Neural cell (in vitro differentiated cells): Measurements from ENCODE around the gene USO1. TPM values are rescaled to one million over a fixed set of nuclear protein-coding genes. Genes with fewer than 3 reads are reported as not detected.

Experiments
- H2AFZ ChIP-seq: fragments of 200-600, 300-800 bp; sonication (generic), shearing (Covaris generic); 2 replicates; pipeline ENCODE4 v1.6.0; 2014; ENCODE audit warnings: low read depth, mild to moderate bottlenecking, antibody characterized with exemption, low read length, moderate library complexity
- H3F3A ChIP-seq: fragments of 200-600 bp; shearing (Covaris generic); 2 replicates; pipeline ENCODE4 v1.6.1; 2016; ENCODE audit warnings: mild to moderate bottlenecking, moderate library complexity, mixed read lengths, antibody characterized with exemption, low read length; ENCODE audit not compliant: insufficient read depth, poor library complexity, severe bottlenecking
- H3K27ac ChIP-seq: fragments of 200-600, 300-800 bp; sonication (generic), shearing (Covaris generic); 2 replicates; pipeline ENCODE4 v1.5.1; 2014; ENCODE audit warnings: mild to moderate bottlenecking, low read length, moderate library complexity
- H3K27me3 ChIP-seq: fragments of 300-800, 200-600 bp; sonication (generic), shearing (Covaris generic); 2 replicates; pipeline ENCODE4 v1.6.0; 2014; ENCODE audit warnings: mild to moderate bottlenecking, low read depth, low read length, moderate library complexity; ENCODE audit not compliant: insufficient read depth
- H3K36me3 ChIP-seq: fragments of 300-800, 200-600 bp; sonication (generic), shearing (Covaris generic); 2 replicates; pipeline ENCODE4 v1.5.1; 2014; ENCODE audit warnings: mild to moderate bottlenecking, antibody characterized with exemption, low read length, moderate library complexity; ENCODE audit not compliant: insufficient read depth
- H3K4me2 ChIP-seq: fragments of 300-800, 200-600 bp; sonication (generic), shearing (Covaris generic); 2 replicates; pipeline ENCODE4 v1.6.0; 2014; ENCODE audit warnings: mild to moderate bottlenecking, low read length
- H3K4me3 ChIP-seq: fragments of 300-800, 200-600 bp; sonication (generic), shearing (Covaris generic); 2 replicates; pipeline ENCODE4 v1.5.1; 2014; ENCODE audit warnings: mild to moderate bottlenecking, low read length, moderate library complexity
- H3K79me2 ChIP-seq: fragments of 200-600 bp; shearing (Covaris generic); replicated peaks from 2 replicates; pipeline ENCODE4 v1.6.0; 2014; ENCODE audit warnings: mild to moderate bottlenecking, low read length, moderate library complexity; ENCODE audit not compliant: insufficient read depth
- H3K9ac ChIP-seq: fragments of 300-800, 200-600 bp; sonication (generic), shearing (Covaris generic); 2 replicates; pipeline ENCODE4 v1.6.1; 2016; ENCODE audit warnings: mild to moderate bottlenecking, low read length, mixed read lengths
- H3K9me2 ChIP-seq: fragments of 200-600 bp; shearing (Covaris generic); 2 replicates; pipeline ENCODE4 v1.6.1; 2016; ENCODE audit warnings: mild to moderate bottlenecking, low read length, mixed read lengths; ENCODE audit not compliant: insufficient read depth
- H3K9me3 ChIP-seq: fragments of 200-600, 300-800 bp; sonication (generic), shearing (Covaris generic); 2 replicates; pipeline ENCODE4 v1.6.1; 2016; ENCODE audit warnings: mild to moderate bottlenecking, mixed run types, low read length, moderate library complexity, mixed read lengths
- H4K20me1 ChIP-seq: fragments of 200-600 bp; shearing (Covaris generic); 2 replicates; pipeline ENCODE4 v1.6.1; 2016; ENCODE audit warnings: mild to moderate bottlenecking, mixed run types; ENCODE audit not compliant: insufficient read depth
- EP300 ChIP-seq: fragments of 450-650 bp; conservative IDR thresholded peaks from 2 replicates; pipeline ENCODE4 v1.6.1; 2014; ENCODE audit warnings: antibody characterized with exemption, mild to moderate bottlenecking, moderate library complexity; ENCODE audit not compliant: poor library complexity, severe bottlenecking
- EZH2 ChIP-seq: fragments of 200-600, 300-800 bp; shearing (Covaris generic), sonication (generic); IDR thresholded peaks from 2 replicates; pipeline ENCODE4 v1.6.1; 2014; ENCODE audit warnings: antibody characterized with exemption, low read length, borderline replicate concordance, mild to moderate bottlenecking; ENCODE audit not compliant: insufficient read depth, poor library complexity, severe bottlenecking
- MXI1 ChIP-seq: fragments of 450-650 bp; conservative IDR thresholded peaks from 2 replicates; pipeline ENCODE4 v1.6.1; 2014; ENCODE audit warnings: antibody characterized with exemption, mild to moderate bottlenecking; ENCODE audit not compliant: poor library complexity, severe bottlenecking
- POLR2AphosphoS5 ChIP-seq: IDR thresholded peaks from 2 replicates; pipeline ENCODE4 v1.6.1; 2012
- RAD21 ChIP-seq: fragments of 450-650 bp; conservative IDR thresholded peaks from 2 replicates; pipeline ENCODE4 v1.6.1; 2014; ENCODE audit warnings: antibody characterized with exemption, mild to moderate bottlenecking, moderate library complexity
- SMC3 ChIP-seq: fragments of 450-650 bp; conservative IDR thresholded peaks from 2 replicates; pipeline ENCODE4 v1.6.1; 2014; ENCODE audit warnings: antibody characterized with exemption, mild to moderate bottlenecking, moderate library complexity; ENCODE audit not compliant: poor library complexity
- TAF1 ChIP-seq: IDR thresholded peaks from 2 replicates; pipeline ENCODE4 v1.6.1; 2012; ENCODE audit warnings: low read depth
- polyA plus RNA-seq: library from polyadenylated mRNA; depleted of rRNA; stranded (reverse); fragments of >200 nt; gene quantifications from 2 replicates; pipeline ENCODE4 v1.2.3, GENCODE V29; 2014
- TF ChIP-seq, protein P1 (sequence below): IDR thresholded peaks from 2 replicates; pipeline ENCODE4 v1.6.1; 2012; ENCODE audit warnings: borderline replicate concordance
- TF ChIP-seq, protein P2 (sequence below): fragments of 450-650 bp; IDR thresholded peaks from 2 replicates; pipeline ENCODE4 v1.5.1; 2014; ENCODE audit warnings: antibody characterized with exemption, mild to moderate bottlenecking, moderate library complexity; ENCODE audit not compliant: poor library complexity, severe bottlenecking

USO1 gene
- polyA plus RNA-seq, 1 donor from 2014 or later = 40.0 TPM

- no peak overlapping the region for H3K4me3 ChIP-seq
- no peak overlapping the region for H2AFZ ChIP-seq
- H3K27me3 ChIP-seq = no peaks in the 10 kb centered on the region
- no peak overlapping the region for H3K4me2 ChIP-seq
- no peak overlapping the region for H3K27ac ChIP-seq
- no peaks in the 10 kb centered on the region for H3K9me2 ChIP-seq
- no peaks in the 10 kb centered on the region for H4K20me1 ChIP-seq
- peaks cover 22% of the 10 kb centered on the region for H3K79me2 ChIP-seq
- TF ChIP-seq MXI1 (no peak), TAF1 (no peak), POLR2AphosphoS5 (no peak), EZH2 (no peak), EP300 (no peak), SMC3 (no peak), RAD21 (no peak)
- TF ChIP-seq, protein P1, sequence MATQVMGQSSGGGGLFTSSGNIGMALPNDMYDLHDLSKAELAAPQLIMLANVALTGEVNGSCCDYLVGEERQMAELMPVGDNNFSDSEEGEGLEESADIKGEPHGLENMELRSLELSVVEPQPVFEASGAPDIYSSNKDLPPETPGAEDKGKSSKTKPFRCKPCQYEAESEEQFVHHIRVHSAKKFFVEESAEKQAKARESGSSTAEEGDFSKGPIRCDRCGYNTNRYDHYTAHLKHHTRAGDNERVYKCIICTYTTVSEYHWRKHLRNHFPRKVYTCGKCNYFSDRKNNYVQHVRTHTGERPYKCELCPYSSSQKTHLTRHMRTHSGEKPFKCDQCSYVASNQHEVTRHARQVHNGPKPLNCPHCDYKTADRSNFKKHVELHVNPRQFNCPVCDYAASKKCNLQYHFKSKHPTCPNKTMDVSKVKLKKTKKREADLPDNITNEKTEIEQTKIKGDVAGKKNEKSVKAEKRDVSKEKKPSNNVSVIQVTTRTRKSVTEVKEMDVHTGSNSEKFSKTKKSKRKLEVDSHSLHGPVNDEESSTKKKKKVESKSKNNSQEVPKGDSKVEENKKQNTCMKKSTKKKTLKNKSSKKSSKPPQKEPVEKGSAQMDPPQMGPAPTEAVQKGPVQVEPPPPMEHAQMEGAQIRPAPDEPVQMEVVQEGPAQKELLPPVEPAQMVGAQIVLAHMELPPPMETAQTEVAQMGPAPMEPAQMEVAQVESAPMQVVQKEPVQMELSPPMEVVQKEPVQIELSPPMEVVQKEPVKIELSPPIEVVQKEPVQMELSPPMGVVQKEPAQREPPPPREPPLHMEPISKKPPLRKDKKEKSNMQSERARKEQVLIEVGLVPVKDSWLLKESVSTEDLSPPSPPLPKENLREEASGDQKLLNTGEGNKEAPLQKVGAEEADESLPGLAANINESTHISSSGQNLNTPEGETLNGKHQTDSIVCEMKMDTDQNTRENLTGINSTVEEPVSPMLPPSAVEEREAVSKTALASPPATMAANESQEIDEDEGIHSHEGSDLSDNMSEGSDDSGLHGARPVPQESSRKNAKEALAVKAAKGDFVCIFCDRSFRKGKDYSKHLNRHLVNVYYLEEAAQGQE = no peak
- TF ChIP-seq, protein P2, sequence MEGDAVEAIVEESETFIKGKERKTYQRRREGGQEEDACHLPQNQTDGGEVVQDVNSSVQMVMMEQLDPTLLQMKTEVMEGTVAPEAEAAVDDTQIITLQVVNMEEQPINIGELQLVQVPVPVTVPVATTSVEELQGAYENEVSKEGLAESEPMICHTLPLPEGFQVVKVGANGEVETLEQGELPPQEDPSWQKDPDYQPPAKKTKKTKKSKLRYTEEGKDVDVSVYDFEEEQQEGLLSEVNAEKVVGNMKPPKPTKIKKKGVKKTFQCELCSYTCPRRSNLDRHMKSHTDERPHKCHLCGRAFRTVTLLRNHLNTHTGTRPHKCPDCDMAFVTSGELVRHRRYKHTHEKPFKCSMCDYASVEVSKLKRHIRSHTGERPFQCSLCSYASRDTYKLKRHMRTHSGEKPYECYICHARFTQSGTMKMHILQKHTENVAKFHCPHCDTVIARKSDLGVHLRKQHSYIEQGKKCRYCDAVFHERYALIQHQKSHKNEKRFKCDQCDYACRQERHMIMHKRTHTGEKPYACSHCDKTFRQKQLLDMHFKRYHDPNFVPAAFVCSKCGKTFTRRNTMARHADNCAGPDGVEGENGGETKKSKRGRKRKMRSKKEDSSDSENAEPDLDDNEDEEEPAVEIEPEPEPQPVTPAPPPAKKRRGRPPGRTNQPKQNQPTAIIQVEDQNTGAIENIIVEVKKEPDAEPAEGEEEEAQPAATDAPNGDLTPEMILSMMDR = no peak
- H3K36me3 ChIP-seq = no peaks in the 10 kb centered on the region
- H3K9ac ChIP-seq = no peak overlapping the region
- H3K9me3 ChIP-seq = no peaks in the 10 kb centered on the region
- H3F3A ChIP-seq = no peaks in the 10 kb centered on the region
Observed at GRCh38 chr4:75733369-75733768, 9.0 kb downstream of the USO1 start.

- H2AFZ ChIP-seq = no peak overlapping the region
- H3K9ac ChIP-seq = no peak overlapping the region
- TF ChIP-seq RAD21 = no peak
- TF ChIP-seq EP300 = no peak
- no peak for TF ChIP-seq MXI1
- TF ChIP-seq, protein P1 = no peak
- no peak for TF ChIP-seq POLR2AphosphoS5
- no peak for TF ChIP-seq EZH2
- TF ChIP-seq, protein P2 = no peak
- TF ChIP-seq SMC3 = no peak
- no peak for TF ChIP-seq TAF1
- H3K79me2 ChIP-seq = peaks cover 15% of the 10 kb centered on the region
- no peak overlapping the region for H3K27ac ChIP-seq
- H3K36me3 ChIP-seq = no peaks in the 10 kb centered on the region
- no peaks in the 10 kb centered on the region for H3K9me2 ChIP-seq
- no peaks in the 10 kb centered on the region for H3K27me3 ChIP-seq
- H4K20me1 ChIP-seq = no peaks in the 10 kb centered on the region
- no peaks in the 10 kb centered on the region for H3F3A ChIP-seq
- no peaks in the 10 kb centered on the region for H3K9me3 ChIP-seq
- H3K4me2 ChIP-seq = no peak overlapping the region
- H3K4me3 ChIP-seq = no peak overlapping the region
Observed at GRCh38 chr4:75735525-75735924, 11.1 kb downstream of the USO1 start.
